ENCODE data around the gene PRKAG2.

The PRKAG2 gene

GRCh38 chr7:151684408-151685175 lies 192.3 kb downstream of the PRKAG2 start:
- no peak for DNase-seq

- no peak for DNase-seq
Measured at GRCh38 chr7:151683615-151684407, 193.1 kb downstream of the PRKAG2 start.

GRCh38 chr7:151682831-151683614 lies 193.9 kb downstream of the PRKAG2 start:
- no peak for DNase-seq

- no peak for DNase-seq
Measured at GRCh38 chr7:151681726-151682125, 195.2 kb downstream of the PRKAG2 start.

GRCh38 chr7:151680810-151681209 lies 196.1 kb downstream of the PRKAG2 start:
- DNase-seq, result no peak

GRCh38 chr7:151679881-151680612 lies 196.9 kb downstream of the PRKAG2 start:
- no peak for DNase-seq

- DNase-seq, result no peak
Measured at GRCh38 chr7:151679071-151679708, 197.7 kb downstream of the PRKAG2 start.

GRCh38 chr7:151678227-151678604 lies 198.7 kb downstream of the PRKAG2 start:
- DNase-seq, result no peak

GRCh38 chr7:151677581-151678226 lies 199.2 kb downstream of the PRKAG2 start:
- no peak for DNase-seq

- DNase-seq, result no peak
Measured at GRCh38 chr7:151676759-151677158, 200.2 kb downstream of the PRKAG2 start.

- no peak for DNase-seq
Measured at GRCh38 chr7:151675196-151675920, 201.6 kb downstream of the PRKAG2 start.

GRCh38 chr7:151674161-151674920 lies 202.6 kb downstream of the PRKAG2 start:
- DNase-seq, result no peak

- no peak for DNase-seq
Measured at GRCh38 chr7:151673216-151673615, 203.7 kb downstream of the PRKAG2 start.

- DNase-seq, result no peak
Measured at GRCh38 chr7:151672716-151673115, 204.2 kb downstream of the PRKAG2 start.

GRCh38 chr7:151671514-151671913 lies 205.4 kb downstream of the PRKAG2 start:
- DNase-seq, result no peak

GRCh38 chr7:151669762-151670161 lies 207.2 kb downstream of the PRKAG2 start:
- DNase-seq, result no peak

- DNase-seq, result no peak
Measured at GRCh38 chr7:151666886-151667285, 210.0 kb downstream of the PRKAG2 start.

- no peak for DNase-seq
Measured at GRCh38 chr7:151665368-151665767, 211.5 kb downstream of the PRKAG2 start.

GRCh38 chr7:151664268-151664667 lies 212.6 kb downstream of the PRKAG2 start:
- DNase-seq, result no peak
